ENCODE data around the gene AQP9.

Gene AQP9

GRCh38 chr15:58119016-58119415, 19.2 kb upstream of the AQP9 start:
- TF ChIP-seq CREB1 (IDR thresholded peaks at IDR 0.05; ENCODE audit: low read depth) (no peak), USF1 (IDR thresholded peaks at IDR 0.05) (no peak), ZBTB7A (IDR thresholded peaks at IDR 0.05; ENCODE audit: low read depth) (no peak), NFIC (IDR thresholded peaks at IDR 0.05) (no peak)

- TF ChIP-seq ZBTB7A (IDR thresholded peaks at IDR 0.05; ENCODE audit: low read depth) = no peak
- TF ChIP-seq TAF1 (IDR thresholded peaks at IDR 0.05; ENCODE audit: low read depth) = no peak
- TF ChIP-seq USF1 (IDR thresholded peaks at IDR 0.05) = no peak
- TF ChIP-seq EGR1 (IDR thresholded peaks at IDR 0.05) = no peak
- TF ChIP-seq RAD21 (IDR thresholded peaks at IDR 0.05; ENCODE audit: low read depth) = no peak
- no peak for TF ChIP-seq REST (IDR thresholded peaks at IDR 0.05; ENCODE audit: low read depth)
- TF ChIP-seq NFIC (IDR thresholded peaks at IDR 0.05) = no peak
These were observed 13.6 kb upstream of the AQP9 start for GRCh38 chr15:58124585-58124984.

- TF ChIP-seq TCF12 (IDR thresholded peaks at IDR 0.05; ENCODE audit: low read depth) = no peak
- TF ChIP-seq CREB1 (IDR thresholded peaks at IDR 0.05; ENCODE audit: low read depth) = no peak
- no peak for TF ChIP-seq YY1 (IDR thresholded peaks at IDR 0.05; ENCODE audit: low read depth)
- no peak for TF ChIP-seq EGR1 (IDR thresholded peaks at IDR 0.05)
- TF ChIP-seq TEAD4 (IDR thresholded peaks at IDR 0.05) = no peak
These were observed 12.8 kb upstream of the AQP9 start for GRCh38 chr15:58125333-58125732.

GRCh38 chr15:58134886-58135285, 3.3 kb upstream of the AQP9 start:
- TF ChIP-seq EP300 (IDR thresholded peaks at IDR 0.05; ENCODE audit: borderline replicate concordance) = no peak
- TF ChIP-seq CREB1 (IDR thresholded peaks at IDR 0.05; ENCODE audit: low read depth) = no peak
- TF ChIP-seq YY1 (IDR thresholded peaks at IDR 0.05; ENCODE audit: low read depth) = no peak
- no peak for TF ChIP-seq TAF1 (IDR thresholded peaks at IDR 0.05; ENCODE audit: low read depth)
- no peak for TF ChIP-seq FOXM1 (IDR thresholded peaks at IDR 0.05; ENCODE audit: borderline replicate concordance, low read depth)
- no peak for TF ChIP-seq CEBPB (IDR thresholded peaks at IDR 0.05)
- no peak for TF ChIP-seq RAD21 (IDR thresholded peaks at IDR 0.05; ENCODE audit: low read depth)
- no peak for TF ChIP-seq ZBTB7A (IDR thresholded peaks at IDR 0.05; ENCODE audit: low read depth)
- TF ChIP-seq TCF12 (IDR thresholded peaks at IDR 0.05; ENCODE audit: low read depth) = no peak
- TF ChIP-seq EGR1 (IDR thresholded peaks at IDR 0.05) = no peak
- TF ChIP-seq MAX (IDR thresholded peaks at IDR 0.05) = no peak
- no peak for TF ChIP-seq REST (IDR thresholded peaks at IDR 0.05; ENCODE audit: low read depth)
- TF ChIP-seq NFIC (IDR thresholded peaks at IDR 0.05) = no peak
- no peak for TF ChIP-seq USF1 (IDR thresholded peaks at IDR 0.05)
- no peak for TF ChIP-seq TEAD4 (IDR thresholded peaks at IDR 0.05)

GRCh38 chr15:58135511-58136174, 2.5 kb upstream of the AQP9 start:
- TF ChIP-seq TEAD4 (IDR thresholded peaks at IDR 0.05) (no peak), CEBPB (IDR thresholded peaks at IDR 0.05) (no peak), MAX (IDR thresholded peaks at IDR 0.05) (no peak), CREB1 (IDR thresholded peaks at IDR 0.05; ENCODE audit: low read depth) (no peak), YY1 (IDR thresholded peaks at IDR 0.05; ENCODE audit: low read depth) (no peak), TAF1 (IDR thresholded peaks at IDR 0.05; ENCODE audit: low read depth) (no peak), RAD21 (IDR thresholded peaks at IDR 0.05; ENCODE audit: low read depth) (no peak), TCF12 (IDR thresholded peaks at IDR 0.05; ENCODE audit: low read depth) (no peak), EGR1 (IDR thresholded peaks at IDR 0.05) (no peak), FOXM1 (IDR thresholded peaks at IDR 0.05; ENCODE audit: borderline replicate concordance, low read depth) (no peak), EP300 (IDR thresholded peaks at IDR 0.05; ENCODE audit: borderline replicate concordance) (no peak), USF1 (IDR thresholded peaks at IDR 0.05) (no peak), ZBTB7A (IDR thresholded peaks at IDR 0.05; ENCODE audit: low read depth) (no peak), REST (IDR thresholded peaks at IDR 0.05; ENCODE audit: low read depth) (no peak), NFIC (IDR thresholded peaks at IDR 0.05) (no peak)

Data from Ishikawa (cell line).